ENCODE measurements around the gene PHEX.

Gene PHEX

GRCh38 chrX:22081475-22082092 lies 49.5 kb downstream of the PHEX start:
- no peak overlapping the region for H3K4me3 Mint-ChIP-seq
- H3K27ac Mint-ChIP-seq: no peak overlapping the region
- no peaks in the 10 kb centered on the region for H3K9me3 Mint-ChIP-seq
- H3K4me1 Mint-ChIP-seq: no peaks in the 10 kb centered on the region
- H3K36me3 Mint-ChIP-seq (ENCODE audit: low read depth): no peaks in the 10 kb centered on the region
- no peaks in the 10 kb centered on the region for H3K27me3 Mint-ChIP-seq (ENCODE audit: low read depth)
- peak; percentile 49 to 62 (median 56) for TF ChIP-seq CTCF (IDR thresholded peaks at IDR 0.05; ENCODE audit: unreplicated experiment in 3 of 3)

- Mint-ChIP-seq H3K27me3 (ENCODE audit: low read depth) (no peaks in the 10 kb centered on the region), H3K4me3 (no peak overlapping the region), H3K4me1 (peaks cover 9% of the 10 kb centered on the region), H3K36me3 (ENCODE audit: low read depth) (no peaks in the 10 kb centered on the region), H3K27ac (no peak overlapping the region), H3K9me3 (no peaks in the 10 kb centered on the region)
- TF ChIP-seq CTCF (IDR thresholded peaks at IDR 0.05; ENCODE audit: unreplicated experiment in 3 of 3): no peak
Measured at GRCh38 chrX:22086003-22086402, 53.9 kb downstream of the PHEX start.

GRCh38 chrX:22087011-22087557 lies 55.0 kb downstream of the PHEX start:
- TF ChIP-seq CTCF (IDR thresholded peaks at IDR 0.05; ENCODE audit: unreplicated experiment in 3 of 3): no peak
- Mint-ChIP-seq H3K27ac (peak overlapping the region in 1 of 3 experiments; percentile 9), H3K27me3 (ENCODE audit: low read depth) (no peaks in the 10 kb centered on the region), H3K36me3 (ENCODE audit: low read depth) (no peaks in the 10 kb centered on the region), H3K4me1 (peaks cover 9% of the 10 kb centered on the region), H3K4me3 (no peak overlapping the region), H3K9me3 (no peaks in the 10 kb centered on the region)

- Mint-ChIP-seq H3K27me3 (ENCODE audit: low read depth) (no peaks in the 10 kb centered on the region), H3K9me3 (no peaks in the 10 kb centered on the region), H3K36me3 (ENCODE audit: low read depth) (no peaks in the 10 kb centered on the region), H3K27ac (no peak overlapping the region), H3K4me3 (no peak overlapping the region), H3K4me1 (peaks cover 9% of the 10 kb centered on the region)
- TF ChIP-seq CTCF (IDR thresholded peaks at IDR 0.05; ENCODE audit: unreplicated experiment in 3 of 3): no peak
Measured at GRCh38 chrX:22088326-22088725, 56.2 kb downstream of the PHEX start.

GRCh38 chrX:22090181-22090580 lies 58.1 kb downstream of the PHEX start:
- no peaks in the 10 kb centered on the region for H3K27me3 Mint-ChIP-seq (ENCODE audit: low read depth)
- H3K36me3 Mint-ChIP-seq (ENCODE audit: low read depth): no peaks in the 10 kb centered on the region
- TF ChIP-seq CTCF (IDR thresholded peaks at IDR 0.05; ENCODE audit: unreplicated experiment in 3 of 3): no peak
- peaks cover 28% of the 10 kb centered on the region for H3K4me1 Mint-ChIP-seq
- peak overlapping the region; percentile 32 to 86 (median 56) for H3K27ac Mint-ChIP-seq
- no peak overlapping the region for H3K4me3 Mint-ChIP-seq
- no peaks in the 10 kb centered on the region for H3K9me3 Mint-ChIP-seq

- H3K27me3 Mint-ChIP-seq (ENCODE audit: low read depth): no peaks in the 10 kb centered on the region
- H3K4me1 Mint-ChIP-seq: peaks cover 43% of the 10 kb centered on the region
- H3K9me3 Mint-ChIP-seq: no peaks in the 10 kb centered on the region
- no peak overlapping the region for H3K4me3 Mint-ChIP-seq
- H3K27ac Mint-ChIP-seq: peak overlapping the region in 2 of 3 experiments; percentile 65 to 88
- H3K36me3 Mint-ChIP-seq (ENCODE audit: low read depth): no peaks in the 10 kb centered on the region
- TF ChIP-seq CTCF (IDR thresholded peaks at IDR 0.05; ENCODE audit: unreplicated experiment in 3 of 3): no peak
Measured at GRCh38 chrX:22093550-22093949, 61.4 kb downstream of the PHEX start.
